DND-41 (cell line): Measurements from ENCODE around the gene FGF18.

ENCODE experiments used
- CTCF ChIP-seq: IDR thresholded peaks from 2 replicates; pipeline ENCODE4 v1.5.1; 2012; ENCODE audit warnings: borderline replicate concordance, low read length, moderate library complexity, mild to moderate bottlenecking; ENCODE audit not compliant: poor library complexity, severe bottlenecking; ENCODE audit errors: extremely low read depth
- EZH2 ChIP-seq: IDR thresholded peaks from 3 replicates; pipeline ENCODE4 v1.6.1; 2012; ENCODE audit warnings: borderline replicate concordance, low read depth, mild to moderate bottlenecking, moderate library complexity, low read length, inconsistent platforms; ENCODE audit not compliant: severe bottlenecking

- TF ChIP-seq CTCF (no peak), EZH2 (no peak)
Observed at GRCh38 chr5:171498166-171498565, 78.7 kb downstream of the FGF18 start.
